ENCODE results near the gene XPO6. TPM values are rescaled to one million over a fixed set of nuclear protein-coding genes. Genes with fewer than 3 reads are reported as not detected.

The XPO6 gene
- total RNA-seq, 1 donor from 2014 or later = 30.4 TPM

DNA sequence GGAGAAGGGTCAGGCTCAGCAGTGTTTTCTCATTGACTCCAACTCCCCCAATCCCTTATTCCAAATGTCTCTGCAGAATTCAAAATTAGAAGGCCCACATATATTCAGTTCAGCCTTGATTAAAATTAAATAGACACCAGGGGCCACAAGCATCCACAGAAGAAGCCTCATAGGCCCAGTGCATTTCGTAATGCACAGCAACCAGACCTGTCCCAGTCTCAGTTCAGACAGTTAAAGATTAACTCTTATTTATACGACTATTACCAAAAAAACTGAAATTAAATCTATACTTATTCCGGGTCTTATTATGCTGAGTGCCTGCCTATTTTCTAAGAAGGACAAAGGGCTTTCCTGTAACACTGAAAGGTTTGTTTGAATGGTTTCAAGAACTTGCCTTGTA is 106.5 kb downstream of the XPO6 start:
- intact Hi-C loops (cut with DNase I) = no loop called here

DNA sequence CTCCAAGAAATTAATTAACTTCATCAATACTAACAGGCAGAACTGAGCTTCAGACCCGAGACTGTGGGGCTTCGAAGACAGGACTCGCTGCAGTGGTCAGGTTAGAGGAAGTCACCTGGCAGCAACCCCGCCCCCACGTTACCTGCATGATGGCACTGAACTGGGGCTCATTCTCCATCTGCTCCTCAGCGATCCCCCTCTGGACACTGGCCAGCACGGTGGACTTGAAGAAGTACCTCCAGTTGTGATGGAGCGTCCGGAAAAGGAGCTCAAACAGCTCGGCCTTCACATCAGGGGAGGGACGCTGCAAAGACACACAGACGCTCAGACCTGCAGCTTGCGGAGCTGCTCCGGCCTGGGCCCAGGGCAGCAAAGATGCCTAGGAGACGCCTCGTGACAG is 107.4 kb downstream of the XPO6 start:
- ATAC-seq (no peak), DNase-seq (ENCODE audit: missing footprints) (no peak)
- intact Hi-C loops (cut with DNase I) = no loop called here

More for the DNA sequence above, 106.5 kb downstream of the XPO6 start:
- ATAC-seq = no peak
- no peak for DNase-seq (ENCODE audit: missing footprints)

DNA sequence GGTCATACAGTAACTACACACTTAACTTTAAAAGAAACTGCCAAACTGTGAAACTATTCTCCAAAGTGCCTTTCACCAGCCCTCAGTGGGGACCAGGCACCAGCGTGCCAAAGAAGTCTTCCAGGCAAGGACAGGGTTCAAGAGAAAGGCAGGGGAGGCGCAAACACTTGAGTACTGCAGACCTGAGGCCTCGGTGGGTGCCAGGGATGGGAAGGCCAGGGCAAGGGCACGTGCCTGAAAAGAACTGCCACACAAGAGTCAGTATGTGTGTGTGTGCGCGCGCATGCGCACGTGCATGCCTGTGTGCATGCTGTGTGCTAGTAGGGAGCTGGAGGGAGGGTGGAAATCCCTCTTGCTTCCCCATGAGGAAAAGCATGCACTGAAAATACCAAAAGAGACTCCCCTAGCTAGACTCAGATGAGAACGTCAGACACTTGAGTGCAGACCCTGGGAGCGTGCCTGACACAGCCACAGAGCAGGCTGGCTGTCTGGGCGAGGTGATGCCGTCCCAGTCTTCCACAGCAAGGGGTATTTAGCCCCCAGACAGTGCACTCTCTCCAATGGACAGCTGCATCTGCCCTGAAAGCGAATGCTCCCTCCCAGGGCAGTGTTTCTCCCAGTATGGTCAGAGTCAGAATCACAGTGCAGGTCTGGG is 108.1 kb downstream of the XPO6 start:
- ATAC-seq = no peak
- intact Hi-C loops (cut with DNase I) = no loop called here
- no peak for DNase-seq (ENCODE audit: missing footprints)

DNA sequence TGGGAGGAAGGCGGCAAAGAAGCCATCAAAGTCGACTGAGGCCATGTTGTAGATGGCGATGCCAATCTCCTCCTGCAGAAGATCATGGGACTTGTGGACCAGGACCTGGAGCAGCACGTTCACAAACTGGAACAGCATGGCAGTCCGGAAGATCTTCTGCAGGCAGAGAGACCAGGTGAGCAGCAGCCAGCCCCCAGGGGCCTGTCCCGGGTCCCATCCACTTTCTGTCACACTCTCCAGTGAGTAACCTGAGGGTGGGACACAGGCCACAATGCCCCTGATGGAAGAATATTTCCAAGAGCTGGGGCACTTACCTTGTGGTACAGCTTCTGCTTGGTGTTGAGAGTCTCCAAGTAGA is 110.3 kb downstream of the XPO6 start:
- intact Hi-C loops (cut with DNase I) = no loop called here
- ATAC-seq = no peak
- DNase-seq (ENCODE audit: missing footprints) = no peak

DNA sequence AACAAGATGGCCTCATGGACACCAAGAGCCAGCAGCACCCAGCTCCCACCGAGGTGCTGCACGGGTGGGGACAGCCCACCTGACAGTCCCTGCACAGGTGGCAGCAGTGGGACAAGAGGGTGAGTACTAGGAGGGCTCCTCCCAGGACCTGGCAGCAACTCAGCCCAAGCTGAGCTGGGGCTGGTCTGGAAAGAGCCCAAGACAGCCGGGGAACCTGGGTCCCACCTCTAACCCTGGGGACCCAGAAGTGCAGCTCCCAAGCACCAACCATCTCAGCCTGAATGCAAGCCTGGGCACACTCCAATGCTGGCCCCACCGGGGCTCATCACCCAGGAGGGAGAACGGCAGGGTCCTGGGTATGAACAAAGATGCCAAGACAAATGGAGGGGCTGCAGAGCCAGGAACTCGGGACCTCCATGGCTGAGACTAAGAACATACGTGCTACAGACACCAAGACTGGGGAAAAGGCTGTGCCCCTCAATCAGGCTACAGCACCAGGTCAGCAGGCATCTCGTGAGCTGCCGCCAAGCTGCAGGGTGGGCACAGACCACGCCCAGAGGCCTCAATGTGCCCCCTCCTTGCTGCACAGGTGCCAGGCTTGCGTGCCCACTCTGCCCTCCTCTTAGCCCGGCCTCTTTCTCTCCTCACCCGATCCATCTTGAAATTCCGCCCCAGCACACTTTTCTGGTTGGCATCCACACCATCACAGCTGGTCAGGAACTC is 110.8 kb downstream of the XPO6 start:
- intact Hi-C loops (cut with DNase I) = no loop called here
- no peak for ATAC-seq
- no peak for DNase-seq (ENCODE audit: missing footprints)

DNA sequence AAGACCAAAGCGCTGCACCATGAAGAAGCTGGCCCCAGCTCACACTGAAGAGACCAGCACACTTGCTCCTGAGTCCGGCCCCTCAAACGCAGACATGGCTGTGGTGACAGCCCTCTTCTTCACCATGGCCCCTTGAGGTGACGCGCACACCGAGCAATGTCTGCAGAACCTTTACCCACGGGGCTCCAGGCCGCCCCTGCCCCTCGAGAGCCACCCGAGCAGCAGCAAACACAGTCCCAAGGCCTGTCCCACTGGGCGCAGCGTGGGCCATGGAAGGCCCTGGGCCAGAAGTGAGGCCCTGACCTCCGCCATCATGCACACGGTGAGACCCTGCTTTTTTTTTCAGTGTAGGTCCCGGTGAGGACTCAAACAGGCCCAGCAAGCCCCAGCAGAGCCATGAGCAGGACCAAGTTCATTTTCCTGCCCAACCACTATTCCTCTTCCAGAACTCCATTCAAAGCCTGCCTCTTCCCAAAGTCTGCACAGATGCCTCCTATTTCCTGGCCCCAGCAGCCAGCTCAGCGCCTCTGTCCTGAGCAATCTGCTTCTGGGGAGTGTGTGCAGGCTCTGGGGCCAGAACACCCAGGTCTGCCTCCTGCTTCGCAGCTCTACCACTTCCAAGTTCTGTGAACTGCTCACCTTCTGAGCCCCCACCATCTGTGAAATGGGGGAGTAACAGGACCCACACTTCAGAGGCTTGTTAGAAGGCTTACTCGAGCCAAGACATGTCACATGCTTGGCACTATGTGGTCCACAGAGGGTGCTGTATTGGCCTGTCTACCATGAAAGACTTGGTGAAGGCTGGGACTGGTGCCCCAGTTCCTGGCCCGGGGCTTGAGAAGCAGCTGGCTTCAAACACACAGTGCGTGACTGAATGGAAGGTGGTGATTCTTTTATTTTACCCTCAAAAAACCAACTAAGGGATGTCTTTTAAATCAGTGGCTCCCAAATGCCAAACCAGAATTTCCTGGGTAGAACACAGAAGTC is 112.5 kb downstream of the XPO6 start:
- no peak for ATAC-seq

DNA sequence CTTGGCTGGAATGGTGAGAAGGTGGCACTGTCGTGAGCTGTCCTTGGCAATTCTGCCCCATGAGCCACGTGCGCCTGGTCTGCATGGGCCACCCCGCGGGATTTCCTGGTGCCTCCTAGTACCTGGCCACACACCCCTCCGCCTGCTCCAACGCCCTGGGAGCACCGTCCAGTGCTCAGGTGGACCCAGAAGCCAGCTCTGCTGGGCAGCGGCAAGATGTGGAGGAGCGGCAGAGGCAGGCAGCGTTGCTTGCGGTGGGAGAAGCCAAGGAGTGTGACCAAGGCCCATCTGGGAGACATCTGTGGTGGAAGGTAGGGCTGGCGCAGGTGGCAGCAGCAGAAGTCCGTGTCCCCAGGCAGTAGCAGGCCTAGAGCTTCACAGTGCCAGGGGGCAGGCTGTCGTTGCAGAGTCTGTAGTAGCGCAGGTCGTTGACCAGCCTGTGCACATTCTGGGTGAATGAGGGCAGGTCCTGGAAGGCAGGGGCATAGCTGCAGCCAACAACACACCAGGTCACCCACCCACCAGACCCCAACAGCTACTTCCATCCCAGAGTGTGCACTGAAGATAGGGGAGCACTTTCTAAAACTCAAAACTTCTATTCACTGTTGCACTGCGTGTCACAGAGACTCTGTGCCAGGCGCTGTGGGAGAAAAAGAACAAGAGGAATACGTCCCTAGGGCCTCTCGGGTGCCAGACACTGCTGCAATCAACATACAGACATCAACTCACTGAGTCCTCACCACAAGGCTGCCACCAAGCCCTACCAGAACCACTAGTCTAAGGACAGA is 113.4 kb downstream of the XPO6 start:
- DNase-seq (ENCODE audit: missing footprints) (no peak), ATAC-seq (no peak)
- intact Hi-C loops (cut with DNase I) = no loop called here

More for the DNA sequence above, 112.5 kb downstream of the XPO6 start:
- intact Hi-C loops (cut with DNase I) = no loop called here
- no peak for DNase-seq (ENCODE audit: missing footprints)

DNA sequence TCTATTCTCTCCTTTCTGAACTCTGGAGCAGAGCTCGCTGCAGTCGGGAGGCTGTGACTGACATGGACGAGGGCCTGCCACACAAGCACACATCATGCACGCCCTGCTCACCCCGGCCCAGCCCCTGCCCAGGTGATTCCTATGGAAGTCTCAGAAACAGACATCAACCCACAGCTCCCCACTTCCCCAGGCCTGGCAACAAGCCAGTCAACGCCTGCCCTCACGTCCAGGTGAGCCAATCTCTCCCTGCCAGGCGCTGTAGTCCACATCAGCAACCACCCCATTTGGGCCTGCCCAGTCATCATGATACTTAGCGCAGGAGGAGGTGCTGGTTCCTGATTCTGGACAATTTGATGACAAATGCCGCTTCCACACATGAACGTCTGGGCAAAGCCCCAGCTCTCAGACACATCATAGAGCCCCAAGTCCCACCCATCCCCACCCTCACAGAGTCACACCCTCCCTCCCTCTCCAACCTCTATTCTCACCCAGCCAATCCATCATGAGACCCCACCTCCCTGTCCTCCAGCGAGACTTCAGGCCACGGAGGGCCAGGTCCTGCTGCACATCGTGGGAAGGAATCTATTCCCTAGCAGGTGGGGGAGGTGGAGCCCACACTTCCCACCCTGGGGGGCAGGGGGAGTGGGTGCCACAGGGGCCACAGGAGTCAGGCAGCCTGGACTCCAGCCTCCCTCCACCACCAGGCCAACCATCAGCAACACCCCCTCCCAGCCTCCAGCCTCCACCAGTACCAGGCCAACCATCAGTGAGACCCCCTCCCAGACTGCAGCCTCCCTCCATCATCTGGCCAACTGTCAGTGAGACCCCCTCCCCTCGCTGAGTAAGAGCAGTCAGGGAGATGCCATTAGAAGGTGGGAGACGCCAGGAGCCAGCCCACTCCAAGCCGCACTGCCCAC is 114.5 kb downstream of the XPO6 start:
- ATAC-seq (no peak), DNase-seq (ENCODE audit: missing footprints) (no peak)
- intact Hi-C loops (cut with DNase I) = no loop called here

DNA sequence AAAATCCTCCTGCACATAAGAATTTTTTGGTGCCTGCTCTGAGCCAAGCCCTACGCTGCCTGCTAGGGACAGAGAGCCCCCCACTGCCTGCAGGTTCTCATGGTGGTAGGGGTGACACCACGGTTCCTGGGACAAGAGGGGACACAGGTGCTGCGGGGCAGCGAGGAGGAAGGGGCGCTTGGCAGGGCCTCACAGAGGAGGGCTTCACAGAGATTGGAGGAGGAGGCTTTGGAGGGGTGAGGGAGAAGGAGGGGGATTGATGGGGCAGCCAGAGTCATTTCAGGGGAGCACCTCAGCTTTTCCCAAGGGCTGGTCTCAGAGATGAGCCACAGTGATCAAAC is 118.4 kb downstream of the XPO6 start:
- intact Hi-C loops (cut with DNase I) = no loop called here
- DNase-seq (ENCODE audit: missing footprints) (no peak), ATAC-seq (no peak)

DNA sequence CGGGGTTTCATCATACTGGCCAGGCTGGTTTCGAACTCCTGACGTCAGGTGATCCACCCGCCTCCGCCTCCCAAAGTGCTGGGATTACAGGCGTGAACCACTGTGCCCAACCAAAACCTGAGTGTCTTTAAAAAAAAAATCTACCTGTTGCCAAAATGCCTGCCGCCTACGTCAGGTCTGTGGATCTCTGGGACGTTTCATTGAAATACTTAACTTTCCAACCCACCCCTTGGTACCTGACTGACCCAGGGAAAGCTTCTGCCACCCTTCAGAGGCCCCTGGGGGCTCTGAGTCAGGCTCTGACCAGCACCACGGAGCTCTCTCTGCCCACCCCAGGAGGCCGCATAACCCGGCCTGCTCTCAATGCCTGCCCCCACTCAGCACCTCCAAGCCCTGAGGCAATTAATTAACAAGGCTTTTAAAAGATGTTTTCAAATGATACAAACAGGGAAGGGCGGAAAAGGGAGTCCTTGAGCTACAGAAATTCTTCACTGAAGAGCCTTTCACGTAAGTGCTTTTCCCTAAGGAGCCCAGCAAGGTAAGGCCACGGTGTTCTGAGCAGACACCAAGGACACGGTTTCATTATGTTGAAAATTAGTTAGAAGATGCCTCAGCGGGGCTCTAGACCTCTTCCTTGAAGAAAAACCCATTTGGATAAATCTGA is 118.9 kb downstream of the XPO6 start:
- DNase-seq (ENCODE audit: missing footprints) (no peak), ATAC-seq (no peak)
- intact Hi-C loops (cut with DNase I) = no loop called here

DNA sequence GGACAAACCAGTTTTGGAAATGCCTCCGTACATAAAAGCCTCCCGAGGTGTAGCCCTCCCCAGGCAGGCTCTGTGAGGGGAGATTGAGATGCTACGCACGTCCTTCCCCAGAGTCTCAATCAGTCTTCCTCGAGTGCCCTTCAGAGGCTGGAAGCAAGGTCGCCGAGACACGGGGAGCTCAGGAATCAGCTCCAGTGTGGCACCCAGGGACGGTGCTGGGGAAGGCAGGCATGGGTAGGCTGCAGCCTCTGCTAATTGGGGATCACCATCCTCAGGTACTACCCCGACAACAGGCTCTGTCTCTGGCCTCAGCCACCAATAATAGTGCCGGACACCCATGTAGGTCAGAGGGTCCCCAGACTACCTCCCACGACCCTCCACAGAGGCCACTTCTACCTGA is 120.1 kb downstream of the XPO6 start:
- ATAC-seq = no peak
- intact Hi-C loops (cut with DNase I) = no loop called here

DNA sequence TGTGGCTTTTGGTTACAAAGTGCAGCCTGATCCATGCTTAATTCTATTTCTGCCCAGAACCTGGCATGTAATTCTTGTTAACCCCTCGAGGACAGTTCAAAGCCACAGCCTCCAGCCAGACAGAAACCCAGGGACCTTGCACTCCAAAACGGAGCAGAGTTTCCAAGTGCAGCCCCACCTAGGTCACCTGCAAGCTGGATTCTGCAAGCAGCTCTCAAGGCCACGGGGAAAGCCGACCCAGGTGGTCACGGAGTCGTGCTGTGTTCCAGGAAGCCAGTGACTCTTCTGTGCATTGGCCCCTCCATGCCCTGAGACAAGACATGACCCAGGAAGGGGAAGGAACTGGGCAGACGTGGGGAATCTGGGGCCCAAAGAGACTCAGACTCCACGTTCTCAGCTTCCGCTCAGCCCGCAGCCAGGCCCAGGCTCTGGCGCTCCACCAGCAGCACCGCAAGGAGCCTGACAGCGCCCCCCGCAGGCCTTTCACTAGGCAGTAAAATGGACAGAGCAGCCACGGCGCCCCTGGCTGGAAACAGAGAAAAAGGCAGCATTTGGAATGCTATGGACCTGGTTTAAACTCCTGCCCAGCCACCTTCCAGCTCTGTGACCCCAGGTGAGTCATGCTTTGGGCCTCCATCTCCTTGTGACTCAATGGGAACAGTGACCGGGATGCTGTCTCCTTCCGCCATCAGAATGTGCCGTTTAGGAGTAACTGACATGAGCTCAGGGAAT is 121.0 kb downstream of the XPO6 start:
- no peak for ATAC-seq
- DNase-seq (ENCODE audit: missing footprints) = no peak
- intact Hi-C loops (cut with DNase I) = no loop called here

More for the DNA sequence above, 120.1 kb downstream of the XPO6 start:
- DNase-seq (ENCODE audit: missing footprints) = no peak

DNA sequence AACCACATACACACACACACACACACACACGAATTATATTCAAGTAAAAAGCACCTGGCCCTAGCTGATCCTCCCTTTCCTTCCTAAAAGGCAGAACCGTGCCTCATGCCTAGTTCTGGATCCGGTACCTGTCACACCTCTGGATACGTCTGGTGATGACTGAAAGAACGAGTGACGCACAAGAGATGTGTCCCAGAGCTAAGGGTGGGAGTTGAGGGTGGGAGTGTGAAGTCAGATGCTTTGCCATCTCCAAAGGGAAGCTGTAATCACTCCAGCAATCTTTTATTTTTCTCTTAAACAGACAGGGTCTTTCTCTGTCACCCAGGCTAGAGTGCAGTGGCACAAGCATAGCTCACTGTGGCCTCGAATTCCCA is 121.8 kb downstream of the XPO6 start:
- ATAC-seq = no peak
- no peak for DNase-seq (ENCODE audit: missing footprints)
- intact Hi-C loops (cut with DNase I) = no loop called here

DNA sequence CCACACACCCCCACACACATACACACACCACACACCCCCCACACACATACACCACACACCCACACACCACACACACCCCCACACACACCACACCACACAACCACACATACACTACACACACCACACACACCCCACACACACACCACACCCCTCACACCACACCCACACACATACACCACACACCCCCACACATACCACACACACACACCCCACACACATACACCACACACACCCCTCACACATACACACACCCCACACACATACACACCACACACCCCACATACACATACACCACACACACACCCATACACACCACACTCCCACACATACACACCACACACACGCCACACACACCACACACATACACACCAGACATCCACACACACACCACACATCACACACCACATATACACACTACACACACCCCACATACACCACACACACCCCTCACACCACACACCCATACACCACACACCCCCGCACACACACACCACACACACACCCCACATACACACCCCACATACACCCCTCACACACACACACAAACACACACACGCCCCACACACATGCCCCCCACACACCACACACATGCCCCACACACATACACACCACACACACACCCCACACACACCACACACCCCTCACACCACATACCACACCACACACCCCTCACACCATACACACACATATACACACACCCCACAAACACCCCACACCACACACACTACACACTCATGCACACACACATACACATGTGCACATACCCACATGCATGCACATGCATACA is 122.4 kb downstream of the XPO6 start:
- intact Hi-C loops (cut with DNase I) = no loop called here
- no peak for DNase-seq (ENCODE audit: missing footprints)
- ATAC-seq = no peak

DNA sequence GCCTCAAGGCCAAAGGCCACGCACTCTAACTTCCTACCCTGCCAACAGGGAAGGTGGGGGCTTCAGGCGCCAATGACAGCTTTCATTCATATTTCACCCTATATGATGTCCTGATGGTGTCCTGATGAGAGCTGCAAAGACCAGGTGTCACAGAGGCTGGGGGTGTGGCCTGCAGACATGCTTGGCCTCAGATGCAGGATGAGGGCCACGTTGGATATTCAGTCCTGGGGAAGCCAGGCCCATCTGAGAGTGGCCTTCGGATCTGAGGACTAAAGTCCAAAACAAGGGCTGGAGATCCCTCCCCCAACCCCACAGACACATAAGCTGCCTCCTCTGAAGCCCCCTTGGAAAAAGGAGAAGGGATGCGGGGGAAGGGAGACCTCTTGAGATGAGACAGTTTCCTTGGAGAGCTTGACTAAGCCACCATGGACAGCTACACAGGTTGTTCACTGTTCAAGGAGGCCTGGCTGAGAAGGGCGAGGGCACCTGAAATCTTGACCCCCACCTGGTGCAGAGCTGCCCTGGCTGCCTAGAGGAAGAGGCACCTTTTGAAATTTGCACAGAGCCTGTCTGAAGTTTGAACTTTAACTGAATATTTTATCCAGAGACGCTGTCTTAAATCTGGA is 124.0 kb downstream of the XPO6 start:
- intact Hi-C loops (cut with DNase I) = no loop called here
- DNase-seq (ENCODE audit: missing footprints) = no peak
- no peak for ATAC-seq
